AG10803 (cell line): ENCODE data around the gene GPC5.
"Not testable (repeated sequence)": the region's sequence is repeated elsewhere in the genome, so short reads cannot be mapped to it uniquely, and the experiment has no call there.

Source experiments
- DNase-seq: peaks from one replicate; pipeline ENCODE4 v3.0.0; 2010; ENCODE audit warnings: low read depth
- H3K4me3 ChIP-seq: 2 replicates; pipeline ENCODE4 v1.5.1; 2011; ENCODE audit warnings: mild to moderate bottlenecking, low read length, control low read depth
- CTCF ChIP-seq: conservative IDR thresholded peaks from 2 replicates; pipeline ENCODE4 v1.5.1; 2011; ENCODE audit warnings: mild to moderate bottlenecking, low read length, control low read depth, inconsistent platforms

The GPC5 gene

GRCh38 chr13:92514420-92515125, 1116.2 kb downstream of the GPC5 start:
- TF ChIP-seq CTCF, result no peak
- no peak overlapping the region for H3K4me3 ChIP-seq
- DNase-seq, result no peak

GRCh38 chr13:92516878-92517277, 1118.5 kb downstream of the GPC5 start:
- not testable (repeated sequence) for DNase-seq, H3K4me3 ChIP-seq

- not testable (repeated sequence) for DNase-seq, H3K4me3 ChIP-seq
These were observed 1120.2 kb downstream of the GPC5 start for GRCh38 chr13:92518622-92519021.

GRCh38 chr13:92530364-92530763, 1131.9 kb downstream of the GPC5 start:
- no peak overlapping the region for H3K4me3 ChIP-seq
- TF ChIP-seq CTCF, result no peak
- no peak for DNase-seq

- no peak for TF ChIP-seq CTCF
- no peak for DNase-seq
- no peak overlapping the region for H3K4me3 ChIP-seq
These were observed 1137.0 kb downstream of the GPC5 start for GRCh38 chr13:92535222-92536006.

- DNase-seq, result no peak
- no peak overlapping the region for H3K4me3 ChIP-seq
- no peak for TF ChIP-seq CTCF
These were observed 1139.0 kb downstream of the GPC5 start for GRCh38 chr13:92537471-92537870.

- H3K4me3 ChIP-seq, result no peak overlapping the region
- no peak for TF ChIP-seq CTCF
- DNase-seq, result no peak
These were observed 1139.7 kb downstream of the GPC5 start for GRCh38 chr13:92538164-92538563.

GRCh38 chr13:92539148-92539547, 1140.7 kb downstream of the GPC5 start:
- not testable (repeated sequence) for H3K4me3 ChIP-seq, DNase-seq
